Loucy (cell line): Measurements from ENCODE around the gene SPEG.

Source experiments
- H2AFZ ChIP-seq: fragments of 200-600 bp; sonication (generic); 2 replicates; pipeline ENCODE4 v1.6.0; 2016; ENCODE audit warnings: antibody characterized with exemption, mild to moderate bottlenecking, low read length, moderate library complexity
- H3F3A ChIP-seq: fragments of 200-600 bp; 2 replicates; pipeline ENCODE4 v1.6.0; 2016; ENCODE audit warnings: antibody characterized with exemption, low read depth, mild to moderate bottlenecking
- H3K27me3 ChIP-seq: fragments of 200-600 bp; sonication (generic); 2 replicates; pipeline ENCODE4 v1.6.1; 2014; ENCODE audit warnings: low read length, mild to moderate bottlenecking; ENCODE audit not compliant: insufficient read depth, poor library complexity, severe bottlenecking
- H3K36me3 ChIP-seq: fragments of 200-600 bp; sonication (generic); 2 replicates; pipeline ENCODE4 v1.6.1; 2016; ENCODE audit warnings: low read length; ENCODE audit not compliant: insufficient read depth
- H3K4me1 ChIP-seq: fragments of 200-600 bp; sonication (generic); 2 replicates; pipeline ENCODE4 v1.5.1; 2014; ENCODE audit warnings: low read length, mild to moderate bottlenecking; ENCODE audit not compliant: insufficient read depth, poor library complexity, severe bottlenecking
- H3K4me2 ChIP-seq: fragments of 200-600 bp; sonication (generic); 2 replicates; pipeline ENCODE4 v1.6.0; 2014; ENCODE audit warnings: antibody characterized with exemption, low read length, low read depth, mild to moderate bottlenecking; ENCODE audit not compliant: poor library complexity, severe bottlenecking
- H3K4me3 ChIP-seq: fragments of 200-600 bp; sonication (generic); 2 replicates; pipeline ENCODE4 v1.5.1; 2014; ENCODE audit warnings: low read length, mild to moderate bottlenecking, mixed read lengths; ENCODE audit not compliant: poor library complexity, severe bottlenecking
- H3K79me2 ChIP-seq: fragments of 200-600 bp; sonication (generic); 2 replicates; pipeline ENCODE4 v1.6.1; 2014; ENCODE audit warnings: low read length; ENCODE audit not compliant: insufficient read depth
- H3K9ac ChIP-seq: fragments of 200-600 bp; sonication (generic); 2 replicates; pipeline ENCODE4 v1.6.0; 2014; ENCODE audit warnings: mild to moderate bottlenecking, low read depth, low read length, moderate library complexity; ENCODE audit not compliant: poor library complexity, severe bottlenecking
- H3K9me2 ChIP-seq: fragments of 200-600 bp; sonication (generic); replicated peaks from 2 replicates; pipeline ENCODE4 v1.6.1; 2016; ENCODE audit warnings: low read depth, low read length, mixed read lengths
- H3K9me3 ChIP-seq: fragments of 200-600 bp; sonication (generic); 2 replicates; pipeline ENCODE4 v1.6.1; 2014; ENCODE audit warnings: mild to moderate bottlenecking, antibody characterized with exemption, low read length, low read depth; ENCODE audit not compliant: insufficient read depth
- H4K20me1 ChIP-seq: fragments of 200-600 bp; sonication (generic); 2 replicates; pipeline ENCODE4 v1.6.0; 2014; ENCODE audit warnings: antibody characterized with exemption, low read length, mild to moderate bottlenecking; ENCODE audit not compliant: insufficient read depth, poor library complexity, severe bottlenecking
- CTCF ChIP-seq: fragments of 200-600 bp; sonication (generic); conservative IDR thresholded peaks from 2 replicates; pipeline ENCODE4 v1.5.1; 2014; ENCODE audit warnings: mild to moderate bottlenecking, antibody characterized with exemption, low read length
- EZH2phosphoT487 ChIP-seq: fragments of 200-600 bp; IDR thresholded peaks from 2 replicates; pipeline ENCODE4 v1.6.1; 2018; ENCODE audit warnings: antibody characterized with exemption, mild to moderate bottlenecking, moderate library complexity, borderline replicate concordance

SPEG gene

GRCh38 chr2:219513787-219514186 lies 79.1 kb downstream of the SPEG start:
- Histone ChIP-seq H3K36me3 (no peaks in the 10 kb centered on the region), H3F3A (no peaks in the 10 kb centered on the region), H3K4me3 (peak overlapping the region; percentile 30), H3K9me3 (no peaks in the 10 kb centered on the region), H3K9ac (peak overlapping the region; percentile 20), H3K4me2 (peak overlapping the region; percentile 61), H3K9me2 (no peaks in the 10 kb centered on the region), H4K20me1 (no peaks in the 10 kb centered on the region), H3K27me3 (peaks cover 5% of the 10 kb centered on the region), H2AFZ (peak overlapping the region; percentile 9; the same call in 1 of the 2 replicates), H3K4me1 (peaks cover 7% of the 10 kb centered on the region), H3K79me2 (no peaks in the 10 kb centered on the region)
- TF ChIP-seq EZH2phosphoT487 (no peak), CTCF (no peak)

GRCh38 chr2:219514196-219514761 lies 79.6 kb downstream of the SPEG start, which contains the start of gene ASIC4:
TSS of gene ASIC4 (plus strand) at chr2:219514482. CDS start at chr2:219514725, 243 bp downstream.
- peaks cover 7% of the 10 kb centered on the region for H3K4me1 ChIP-seq
- H3K36me3 ChIP-seq, result no peaks in the 10 kb centered on the region
- no peaks in the 10 kb centered on the region for H3K79me2 ChIP-seq
- H3F3A ChIP-seq, result no peaks in the 10 kb centered on the region
- H3K9me2 ChIP-seq, result no peaks in the 10 kb centered on the region
- H3K9me3 ChIP-seq, result no peaks in the 10 kb centered on the region
- H3K4me2 ChIP-seq, result peak within 1 kb of the TSS; percentile 61
- peak within 1 kb of the TSS; percentile 9; the same call in 1 of the 2 replicates for H2AFZ ChIP-seq
- H3K4me3 ChIP-seq, result peak within 1 kb of the TSS; percentile 30
- peaks cover 5% of the 10 kb centered on the region for H3K27me3 ChIP-seq
- peak within 1 kb of the TSS; percentile 20 for H3K9ac ChIP-seq
- TF ChIP-seq EZH2phosphoT487, result no peak
- no peak for TF ChIP-seq CTCF
- no peaks in the 10 kb centered on the region for H4K20me1 ChIP-seq

GRCh38 chr2:219514836-219515235 lies 80.2 kb downstream of the SPEG start:
- Histone ChIP-seq H3K9ac (no peak overlapping the region), H3K9me2 (no peaks in the 10 kb centered on the region), H3K4me3 (no peak overlapping the region), H3K27me3 (peaks cover 5% of the 10 kb centered on the region), H3K9me3 (no peaks in the 10 kb centered on the region), H4K20me1 (no peaks in the 10 kb centered on the region), H3K79me2 (no peaks in the 10 kb centered on the region), H2AFZ (no peak overlapping the region), H3F3A (no peaks in the 10 kb centered on the region), H3K36me3 (no peaks in the 10 kb centered on the region), H3K4me2 (no peak overlapping the region), H3K4me1 (peaks cover 7% of the 10 kb centered on the region)
- TF ChIP-seq CTCF (no peak), EZH2phosphoT487 (no peak)
